GM21723 (cell line): ENCODE measurements around the gene FOXI3.
"Not testable (repeated sequence)": the region's sequence is repeated elsewhere in the genome, so short reads cannot be mapped to it uniquely, and the experiment has no call there.

Experiments used
- ATAC-seq: cut with Tn5 transposase; IDR thresholded peaks from one replicate; pipeline ENCODE4 v1.9.1; 2021; ENCODE audit warnings: mild to moderate bottlenecking, moderate library complexity; ENCODE audit not compliant: unreplicated experiment

FOXI3 gene

DNA sequence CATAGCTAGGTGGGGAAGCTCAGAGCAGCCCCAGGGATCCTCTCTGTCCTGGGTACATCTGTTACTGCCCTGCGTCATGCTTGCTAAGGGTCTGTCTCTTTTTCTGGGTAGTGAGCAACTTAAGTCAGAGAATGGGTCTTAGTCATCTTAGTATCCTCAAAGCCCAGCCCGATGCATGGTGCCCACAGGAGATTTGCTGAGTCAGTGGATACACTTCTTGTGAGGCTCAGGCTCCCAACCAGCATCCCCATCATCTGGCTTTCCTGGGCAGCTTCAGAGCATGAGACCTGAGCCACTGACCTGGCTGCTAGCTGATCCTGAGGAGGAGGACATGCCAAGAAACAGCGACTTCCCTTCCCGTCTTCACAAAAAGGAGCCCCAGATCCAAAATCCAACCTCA lies 10.0 kb downstream of the FOXI3 start:
- no peak for ATAC-seq

DNA sequence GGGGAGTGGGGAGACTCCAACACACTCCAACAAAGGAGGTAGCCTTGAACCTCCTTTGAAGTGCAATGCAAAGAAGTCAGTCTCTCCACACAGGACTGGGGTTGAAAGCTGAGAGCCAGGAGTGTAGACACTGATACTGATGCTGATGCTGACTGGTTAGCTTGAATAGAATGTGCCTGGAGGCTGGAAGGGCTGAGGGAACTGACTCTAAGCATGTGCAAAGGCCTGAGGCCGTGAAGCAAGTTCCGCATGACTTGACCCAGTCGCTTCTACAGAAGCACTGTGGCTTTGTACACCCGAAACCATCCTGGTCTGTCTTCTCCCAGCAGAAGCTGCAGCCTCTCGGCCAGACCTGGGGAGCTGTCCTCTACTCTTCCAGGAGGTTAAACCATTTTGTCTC lies 10.4 kb downstream of the FOXI3 start:
- ATAC-seq: no peak

DNA sequence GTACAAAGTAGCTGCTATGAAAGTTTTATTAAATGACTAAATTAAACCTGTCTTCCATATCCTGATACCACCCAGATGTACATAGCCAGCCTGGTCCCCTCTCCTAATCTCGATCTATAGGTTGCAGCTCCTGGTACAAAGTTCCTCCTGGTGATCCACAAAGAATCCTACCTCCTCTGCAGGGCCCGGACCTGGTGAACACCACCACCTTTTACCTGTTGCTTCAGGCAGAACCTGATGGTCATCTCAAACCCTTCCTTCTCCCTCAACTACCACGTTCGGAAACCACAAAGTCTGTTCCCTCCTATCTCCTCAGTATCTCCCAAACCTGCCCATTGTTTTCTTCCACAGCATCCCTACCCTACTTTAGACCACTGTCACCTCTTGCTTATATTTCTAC lies 15.5 kb downstream of the FOXI3 start:
- no peak for ATAC-seq

DNA sequence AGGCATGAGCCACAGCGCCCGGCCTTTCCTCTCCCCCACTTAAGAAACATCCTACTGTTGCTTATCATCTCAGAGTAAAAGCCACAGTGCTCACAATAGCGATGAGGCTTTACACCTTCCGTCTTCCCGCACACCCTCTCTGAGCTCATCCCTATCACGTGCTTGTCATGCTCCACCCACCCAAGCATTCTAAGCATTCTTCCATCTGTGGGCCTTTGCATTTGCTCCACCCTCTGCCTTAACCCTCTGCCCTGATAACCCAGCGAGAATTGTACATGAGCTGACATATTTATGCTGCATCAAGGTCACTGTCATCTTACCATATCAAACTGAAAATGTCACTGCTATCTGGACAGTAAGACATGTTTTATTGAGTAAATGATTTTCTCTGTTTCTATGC lies 22.6 kb downstream of the FOXI3 start:
- ATAC-seq: no peak

DNA sequence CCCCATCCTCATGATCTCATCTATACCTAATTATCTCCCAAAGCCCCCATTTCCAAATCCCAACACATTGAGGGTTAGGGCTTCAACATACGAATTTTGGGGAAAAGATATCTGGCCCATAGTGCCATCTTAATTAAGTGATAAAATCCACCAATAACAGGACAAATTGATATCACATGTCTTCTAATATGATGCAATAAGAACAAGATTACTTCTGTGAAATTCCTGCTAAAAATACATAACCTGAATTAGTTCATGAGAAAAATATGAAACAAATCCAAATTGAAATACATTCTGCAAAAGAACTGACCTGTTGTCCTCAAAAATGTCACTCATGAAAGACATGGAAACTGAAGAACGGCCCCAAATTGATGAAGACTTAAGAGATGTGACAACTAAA lies 28.8 kb downstream of the FOXI3 start:
- no peak for ATAC-seq

DNA sequence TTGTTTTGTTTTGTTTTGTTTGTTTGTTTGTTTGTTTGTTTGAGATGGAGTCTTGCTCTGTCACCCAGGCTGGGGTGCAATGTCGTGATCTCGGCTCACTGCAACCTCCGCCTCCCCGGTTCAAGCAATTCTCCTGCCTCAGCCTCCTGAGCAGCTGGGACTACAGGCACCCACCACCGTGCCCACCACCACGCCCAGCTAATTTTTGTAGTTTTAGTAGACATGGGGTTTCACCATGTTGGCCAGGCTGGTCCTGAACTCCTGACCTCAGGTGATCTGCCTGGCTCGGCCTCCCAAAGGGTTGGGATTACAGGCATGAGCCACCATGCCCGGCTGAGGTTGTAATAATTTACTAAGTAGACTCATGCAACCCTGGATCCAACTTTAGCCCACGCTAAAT lies 33.4 kb downstream of the FOXI3 start:
- not testable (repeated sequence) for ATAC-seq

DNA sequence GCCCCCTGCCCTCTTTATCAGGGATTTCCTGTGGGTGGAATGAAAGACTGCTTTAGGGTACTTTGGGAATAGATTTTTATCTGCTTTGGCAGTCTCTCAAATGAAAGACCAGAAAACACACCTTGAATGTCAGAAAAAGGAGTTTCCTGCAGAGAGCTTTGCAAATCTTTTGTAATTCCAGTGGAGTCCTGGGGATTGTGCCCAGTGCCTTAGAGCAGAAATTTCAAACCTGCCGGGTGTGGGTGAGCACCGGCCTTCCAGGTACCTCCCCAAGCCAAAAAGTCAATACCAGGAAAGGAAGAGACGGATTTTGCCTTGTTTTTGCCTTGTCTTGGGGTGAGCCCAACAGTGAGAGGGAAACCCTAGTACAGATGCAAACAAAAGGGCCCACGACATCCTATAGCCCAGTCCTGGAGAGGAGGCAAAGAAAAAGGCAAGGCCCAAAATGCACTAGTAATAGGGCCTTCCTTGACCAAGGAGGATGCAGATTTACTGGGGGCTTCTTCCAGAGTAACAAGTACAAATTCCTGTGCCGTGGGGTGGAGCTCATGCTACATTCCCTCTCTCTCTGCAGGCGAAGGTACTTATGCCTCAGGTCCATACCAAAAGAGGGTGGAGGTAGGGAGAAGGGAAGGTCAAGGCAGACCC lies 36.4 kb downstream of the FOXI3 start:
- ATAC-seq: no peak

DNA sequence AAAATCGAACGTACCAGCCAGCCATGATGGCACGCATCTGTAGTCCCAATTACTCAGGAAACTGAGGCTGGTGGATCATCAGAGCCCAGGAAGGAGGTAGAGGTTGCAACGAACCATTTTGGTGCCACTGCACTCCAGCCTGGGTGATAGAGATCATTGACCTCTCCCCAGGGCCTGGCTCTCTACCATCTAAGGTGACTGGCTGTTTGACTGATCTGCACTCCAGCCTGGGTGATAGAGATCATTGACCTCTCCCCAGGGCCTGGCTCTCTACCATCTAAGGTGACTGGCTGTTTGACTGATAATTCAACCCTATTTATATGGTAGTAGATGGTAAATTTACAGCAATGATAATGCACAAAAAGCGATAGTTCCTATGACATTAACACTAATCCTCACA lies 43.6 kb downstream of the FOXI3 start:
- not testable (repeated sequence) for ATAC-seq

DNA sequence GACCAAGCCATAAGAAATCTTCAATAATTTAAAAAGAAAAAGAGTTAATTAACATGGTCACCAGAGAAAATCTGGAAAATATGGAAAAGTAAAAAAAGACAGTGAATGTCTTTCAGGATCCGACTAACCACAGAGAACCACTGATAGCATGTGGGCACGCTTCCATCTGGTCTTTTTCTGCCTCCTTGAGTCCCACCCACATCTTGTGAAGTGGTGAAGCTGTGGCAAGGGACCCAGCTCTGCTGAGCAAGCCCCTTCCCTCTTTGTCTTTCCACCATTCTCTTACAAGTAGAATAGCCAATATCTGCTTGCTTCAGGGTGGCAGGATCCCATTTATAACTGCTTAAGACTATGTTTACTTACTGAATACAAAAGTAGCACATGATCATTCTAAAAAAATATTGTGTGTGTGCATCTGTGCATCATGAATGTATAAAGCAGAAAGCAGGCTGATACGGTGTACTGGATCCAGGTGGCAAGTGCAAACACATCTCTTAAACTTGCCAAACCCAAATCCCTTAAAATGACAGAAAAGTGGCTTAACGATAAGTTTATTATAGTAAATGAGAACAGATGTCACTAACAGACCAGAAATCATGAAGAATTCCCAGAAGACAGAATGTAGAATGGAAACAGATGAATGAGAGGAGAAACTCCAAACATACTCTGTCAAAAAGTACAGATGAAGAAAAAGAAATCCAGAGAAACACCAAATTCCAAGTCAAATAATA lies 52.3 kb downstream of the FOXI3 start:
- no peak for ATAC-seq

DNA sequence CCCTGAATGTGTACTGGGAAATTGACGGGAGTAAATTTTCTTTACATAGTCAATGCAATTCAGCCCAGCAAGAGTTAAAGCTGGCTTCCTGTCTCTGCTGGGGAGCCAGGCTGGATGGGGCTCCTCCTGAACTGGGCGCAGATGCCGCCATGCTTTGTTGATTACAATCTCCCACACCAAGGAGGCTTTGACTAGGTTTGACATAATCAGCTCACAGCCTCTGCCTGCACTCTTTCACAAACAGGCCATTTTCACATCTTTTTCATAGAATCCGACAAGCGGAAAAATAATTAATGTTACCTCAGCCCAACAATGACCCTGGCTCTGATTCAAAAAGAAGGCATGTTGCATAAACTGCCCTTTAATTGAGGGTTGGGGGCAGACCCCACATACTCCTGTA lies 54.3 kb downstream of the FOXI3 start:
- ATAC-seq: no peak
